Measurements from ENCODE around the gene ADK. TPM values are rescaled to one million over a fixed set of nuclear protein-coding genes. Genes with fewer than 3 reads are reported as not detected.

ADK gene
- total and polyA plus RNA-seq, 2 donors (not counting 3 experiments of a cell fraction or from before 2014, with no cell fraction given) = 11.7 to 46.5 TPM

DNA sequence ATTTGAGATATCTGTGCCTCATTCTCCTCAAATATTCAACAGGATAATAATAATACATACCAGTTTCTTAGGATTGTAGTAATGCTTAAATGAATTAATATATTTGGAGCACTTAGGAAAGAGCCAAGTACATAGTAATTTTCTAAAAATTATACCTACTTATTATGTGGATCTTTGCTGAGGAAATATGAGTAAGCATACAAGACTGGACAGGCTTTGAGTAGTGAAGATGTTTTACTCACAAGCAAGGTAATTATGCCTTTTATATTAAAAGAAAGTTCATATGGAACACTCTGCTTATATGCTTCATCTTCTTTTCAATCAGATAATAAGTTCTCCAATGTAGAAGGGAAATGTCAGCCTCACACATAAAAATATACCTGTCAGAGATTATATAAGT is 337.9 kb downstream of the ADK start:
- no peaks in the 10 kb centered on the region for H3K27me3 ChIP-seq (ENCODE audit: control insufficient read depth in 2 of 2, insufficient read depth in 2 of 2, low read length in 2 of 2)
- ChIA-PET POLR2A (no interaction called here), CTCF (no interaction called here)
- no peak overlapping the region for H3K9ac ChIP-seq (replicated peaks; ENCODE audit: extremely low read depth, insufficient read depth, low read length)
- no peaks in the 10 kb centered on the region for H3K9me3 ChIP-seq (replicated peaks; ENCODE audit: control insufficient read depth, insufficient read depth, low read length)
- TF ChIP-seq JUN (IDR thresholded peaks at IDR 0.05; ENCODE audit: borderline replicate concordance, insufficient read depth, insufficient read length, low read depth) (no peak), FOS (IDR thresholded peaks at IDR 0.05; ENCODE audit: borderline replicate concordance, insufficient read depth, low read length) (no peak), GATA2 (IDR thresholded peaks at IDR 0.05; ENCODE audit: insufficient read depth, insufficient read length, low read depth, low read length) (no peak), POLR2A (IDR thresholded peaks at IDR 0.05; ENCODE audit: low read depth, low read length) (no peak), EZH2 (IDR thresholded peaks at IDR 0.05; ENCODE audit: borderline replicate concordance, low read depth, low read length, severe bottlenecking) (no peak), CTCF (IDR thresholded peaks at IDR 0.05; ENCODE audit: extremely low read depth in 1 of 2, insufficient read depth in 1 of 2, low read depth in 1 of 2, low read length in 2 of 2) (no peak), POLR2AphosphoS5 (IDR thresholded peaks at IDR 0.05; ENCODE audit: insufficient read depth, low read depth, low read length) (no peak), MYC (IDR thresholded peaks at IDR 0.05; ENCODE audit: low read depth, low read length) (no peak)
- TF ChIP-seq, protein P1, sequence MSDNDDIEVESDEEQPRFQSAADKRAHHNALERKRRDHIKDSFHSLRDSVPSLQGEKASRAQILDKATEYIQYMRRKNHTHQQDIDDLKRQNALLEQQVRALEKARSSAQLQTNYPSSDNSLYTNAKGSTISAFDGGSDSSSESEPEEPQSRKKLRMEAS (IDR thresholded peaks at IDR 0.05; ENCODE audit: insufficient read depth, insufficient read length) = no peak
- H3K4me3 ChIP-seq (replicated peaks in 1 of 3; ENCODE audit: insufficient read depth in 1 of 3, low read depth in 1 of 3, low read length in 3 of 3) = no peak overlapping the region
- no peaks in the 10 kb centered on the region for H4K20me1 ChIP-seq (replicated peaks; ENCODE audit: control insufficient read depth, extremely low read depth, insufficient read depth, low read length)
- H3K9me1 ChIP-seq (replicated peaks; ENCODE audit: control insufficient read depth, extremely low read depth, insufficient read depth, low read length) = no peaks in the 10 kb centered on the region
- H3K79me2 ChIP-seq (ENCODE audit: control insufficient read depth, insufficient read depth, low read length) = no peaks in the 10 kb centered on the region
- H3K27ac ChIP-seq (ENCODE audit: insufficient read depth, low read depth, low read length) = no peak overlapping the region
- intact Hi-C loops (cut with micrococcal nuclease) (no loop called here), dilution Hi-C loops (cut with MboI; ENCODE audit: extremely low pct_ligation_motif_present, low sequenced_read_pairs) (no loop called here)
- H2AFZ ChIP-seq (ENCODE audit: low read depth, low read length) = no peak overlapping the region
- no peak overlapping the region for H3K4me2 ChIP-seq (ENCODE audit: insufficient read depth, low read length)
- no peaks in the 10 kb centered on the region for H3K36me3 ChIP-seq (ENCODE audit: control insufficient read depth in 2 of 2, extremely low read depth in 1 of 2, insufficient read depth in 2 of 2, low read length in 2 of 2)
- DNase-seq (ENCODE audit: low read depth, low spot score) (no peak), FAIRE-seq (no peak)
- BruUV-seq (replicated peaks) = no TSS peak
- no peaks in the 10 kb centered on the region for H3K4me1 ChIP-seq (ENCODE audit: control insufficient read depth, extremely low read depth, insufficient read depth, low read length)

Measured in endothelial cell of umbilical vein (primary cell).